Loucy (cell line): Measurements from ENCODE around the gene TUT7.

ENCODE experiments used
- H2AFZ ChIP-seq: fragments of 200-600 bp; sonication (generic); 2 replicates; pipeline ENCODE4 v1.6.0; 2016; ENCODE audit warnings: antibody characterized with exemption, mild to moderate bottlenecking, low read length, moderate library complexity
- H3F3A ChIP-seq: fragments of 200-600 bp; 2 replicates; pipeline ENCODE4 v1.6.0; 2016; ENCODE audit warnings: antibody characterized with exemption, low read depth, mild to moderate bottlenecking
- H3K27me3 ChIP-seq: fragments of 200-600 bp; sonication (generic); 2 replicates; pipeline ENCODE4 v1.6.1; 2014; ENCODE audit warnings: low read length, mild to moderate bottlenecking; ENCODE audit not compliant: insufficient read depth, poor library complexity, severe bottlenecking
- H3K36me3 ChIP-seq: fragments of 200-600 bp; sonication (generic); 2 replicates; pipeline ENCODE4 v1.6.1; 2016; ENCODE audit warnings: low read length; ENCODE audit not compliant: insufficient read depth
- H3K4me1 ChIP-seq: fragments of 200-600 bp; sonication (generic); 2 replicates; pipeline ENCODE4 v1.5.1; 2014; ENCODE audit warnings: low read length, mild to moderate bottlenecking; ENCODE audit not compliant: insufficient read depth, poor library complexity, severe bottlenecking
- H3K4me2 ChIP-seq: fragments of 200-600 bp; sonication (generic); 2 replicates; pipeline ENCODE4 v1.6.0; 2014; ENCODE audit warnings: antibody characterized with exemption, low read length, low read depth, mild to moderate bottlenecking; ENCODE audit not compliant: poor library complexity, severe bottlenecking
- H3K4me3 ChIP-seq: fragments of 200-600 bp; sonication (generic); 2 replicates; pipeline ENCODE4 v1.5.1; 2014; ENCODE audit warnings: low read length, mild to moderate bottlenecking, mixed read lengths; ENCODE audit not compliant: poor library complexity, severe bottlenecking
- H3K79me2 ChIP-seq: fragments of 200-600 bp; sonication (generic); 2 replicates; pipeline ENCODE4 v1.6.1; 2014; ENCODE audit warnings: low read length; ENCODE audit not compliant: insufficient read depth
- H3K9ac ChIP-seq: fragments of 200-600 bp; sonication (generic); 2 replicates; pipeline ENCODE4 v1.6.0; 2014; ENCODE audit warnings: mild to moderate bottlenecking, low read depth, low read length, moderate library complexity; ENCODE audit not compliant: poor library complexity, severe bottlenecking
- H3K9me2 ChIP-seq: fragments of 200-600 bp; sonication (generic); replicated peaks from 2 replicates; pipeline ENCODE4 v1.6.1; 2016; ENCODE audit warnings: low read depth, low read length, mixed read lengths
- H3K9me3 ChIP-seq: fragments of 200-600 bp; sonication (generic); 2 replicates; pipeline ENCODE4 v1.6.1; 2014; ENCODE audit warnings: mild to moderate bottlenecking, antibody characterized with exemption, low read length, low read depth; ENCODE audit not compliant: insufficient read depth
- H4K20me1 ChIP-seq: fragments of 200-600 bp; sonication (generic); 2 replicates; pipeline ENCODE4 v1.6.0; 2014; ENCODE audit warnings: antibody characterized with exemption, low read length, mild to moderate bottlenecking; ENCODE audit not compliant: insufficient read depth, poor library complexity, severe bottlenecking
- CTCF ChIP-seq: fragments of 200-600 bp; sonication (generic); conservative IDR thresholded peaks from 2 replicates; pipeline ENCODE4 v1.5.1; 2014; ENCODE audit warnings: mild to moderate bottlenecking, antibody characterized with exemption, low read length
- EZH2phosphoT487 ChIP-seq: fragments of 200-600 bp; IDR thresholded peaks from 2 replicates; pipeline ENCODE4 v1.6.1; 2018; ENCODE audit warnings: antibody characterized with exemption, mild to moderate bottlenecking, moderate library complexity, borderline replicate concordance

TUT7 gene

GRCh38 chr9:86263876-86264275 lies 90.3 kb downstream of the TUT7 start:
- Histone ChIP-seq H3K9me2 (no peaks in the 10 kb centered on the region), H3K9ac (no peak overlapping the region), H3K27me3 (no peaks in the 10 kb centered on the region), H3K79me2 (peaks cover 3% of the 10 kb centered on the region; the same call in 1 of the 2 replicates), H3K4me3 (no peak overlapping the region), H3K4me2 (no peak overlapping the region), H3K4me1 (peaks cover 3% of the 10 kb centered on the region), H3K9me3 (no peaks in the 10 kb centered on the region), H4K20me1 (no peaks in the 10 kb centered on the region), H3K36me3 (peaks cover 11% of the 10 kb centered on the region; the same call in 1 of the 2 replicates), H3F3A (no peaks in the 10 kb centered on the region), H2AFZ (no peak overlapping the region)
- no peak for TF ChIP-seq CTCF
- TF ChIP-seq EZH2phosphoT487: no peak

- no peaks in the 10 kb centered on the region for H4K20me1 ChIP-seq
- TF ChIP-seq CTCF (no peak), EZH2phosphoT487 (no peak)
- H3F3A ChIP-seq: no peaks in the 10 kb centered on the region
- H3K36me3 ChIP-seq: peaks cover 11% of the 10 kb centered on the region; the same call in 1 of the 2 replicates
- no peaks in the 10 kb centered on the region for H3K9me3 ChIP-seq
- no peak overlapping the region for H3K9ac ChIP-seq
- no peak overlapping the region for H2AFZ ChIP-seq
- H3K27me3 ChIP-seq: no peaks in the 10 kb centered on the region
- H3K9me2 ChIP-seq: no peaks in the 10 kb centered on the region
- H3K4me1 ChIP-seq: peaks cover 3% of the 10 kb centered on the region
- H3K79me2 ChIP-seq: no peaks in the 10 kb centered on the region
- H3K4me2 ChIP-seq: no peak overlapping the region
- no peak overlapping the region for H3K4me3 ChIP-seq
Observed at GRCh38 chr9:86262492-86262891, 91.7 kb downstream of the TUT7 start.

GRCh38 chr9:86259557-86259956 lies 94.7 kb downstream of the TUT7 start, which contains the start of gene C9orf153:
TSS of gene C9orf153 (minus strand) at chr9:86259657. CDS start at chr9:86229603, 30,054 bp downstream.
- no peaks in the 10 kb centered on the region for H3K9me3 ChIP-seq
- no peaks in the 10 kb centered on the region for H3K9me2 ChIP-seq
- no peak within 1 kb of the TSS for H2AFZ ChIP-seq
- TF ChIP-seq CTCF: no peak
- no peak for TF ChIP-seq EZH2phosphoT487
- no peaks in the 10 kb centered on the region for H3K4me1 ChIP-seq
- no peak within 1 kb of the TSS for H3K4me2 ChIP-seq
- no peaks in the 10 kb centered on the region for H3K27me3 ChIP-seq
- no peak within 1 kb of the TSS for H3K9ac ChIP-seq
- H3K79me2 ChIP-seq: no peaks in the 10 kb centered on the region
- no peak within 1 kb of the TSS for H3K4me3 ChIP-seq
- peaks cover 8% of the 10 kb centered on the region; the same call in 1 of the 2 replicates for H3K36me3 ChIP-seq
- no peaks in the 10 kb centered on the region for H3F3A ChIP-seq
- no peaks in the 10 kb centered on the region for H4K20me1 ChIP-seq
